Tibial nerve (tissue), 4 donors: ENCODE measurements around the gene ANO6. TPM values are rescaled to one million over a fixed set of nuclear protein-coding genes. Genes with fewer than 3 reads are reported as not detected.

ENCODE experiments used
- DNase-seq, 2 donors: peaks; one replicate each; pipeline ENCODE4 v3.0.0-alpha.2; 2019; ENCODE audit warnings: low spot score in 2 of 2
- H3K27ac ChIP-seq, 4 donors: fragments of 200-600 bp; sonication (generic) in 3 of 4; one replicate each; pipeline ENCODE4 v1.5.1; 2017 to 2019; ENCODE audit warnings: mild to moderate bottlenecking in 1 of 4
- H3K27me3 ChIP-seq, 2 donors: fragments of 200-600 bp; sonication (generic) in 1 of 2; one replicate each; pipeline versions ENCODE4 v1.5.1 to v1.6.0; 2017 to 2019
- H3K36me3 ChIP-seq, 3 donors: fragments of 200-600 bp; sonication (generic); one replicate each; pipeline ENCODE4 v1.5.1; 2018 to 2019
- H3K4me1 ChIP-seq, 4 donors: fragments of 200-600 bp; sonication (generic) in 3 of 4; one replicate each; pipeline ENCODE4 v1.5.1; 2017 to 2019
- H3K4me3 ChIP-seq, 4 donors: fragments of 200-600 bp; sonication (generic) in 3 of 4; one replicate each; pipeline ENCODE4 v1.5.1; 2017 to 2019; ENCODE audit warnings: mild to moderate bottlenecking in 1 of 4, moderate library complexity in 1 of 4
- H3K9me3 ChIP-seq, 4 donors: fragments of 200-600 bp; sonication (generic) in 3 of 4; one replicate each; pipeline ENCODE4 v1.5.1; 2017 to 2019
- EP300 ChIP-seq, 2 donors: sonication (generic); formaldehyde crosslinking; IDR thresholded peaks; one replicate each; pipeline ENCODE4 v1.6.1; 2017; ENCODE audit warnings: antibody characterized with exemption in 2 of 2, mild to moderate bottlenecking in 1 of 2
- POLR2A ChIP-seq, 2 donors: fragments of 450-650 bp; IDR thresholded peaks; one replicate each; pipeline ENCODE4 v1.6.1; 2017; ENCODE audit warnings: antibody characterized with exemption in 2 of 2, mild to moderate bottlenecking in 2 of 2, moderate library complexity in 2 of 2
- WGBS, 2 donors: methylation state at CpG; one replicate each; pipeline ENCODE4 v1.1.5; 2018; 5-methylcytosine and 5-hydroxymethylcytosine counted together
- small RNA-seq: library from RNA; depleted of rRNA; stranded (forward); fragments of <200 nt; gene quantifications from one replicate; pipeline ENCODE3, GENCODE V24; 2016
- total RNA-seq, 4 donors: library from RNA; depleted of rRNA; stranded (reverse); fragments of >200 nt; gene quantifications; one replicate each; pipeline ENCODE4 v1.1.0, GENCODE V29; 2016
- TF ChIP-seq, protein P1 (sequence below), 5 experiments: fragments of 200-600 bp in 3 of 5; fragments of 450-650 bp in 2 of 5; sonication (generic) in 3 of 5; IDR thresholded peaks; one replicate each; pipeline ENCODE4 v1.5.1; 2016 to 2019; ENCODE audit warnings: antibody characterized with exemption in 5 of 5, mild to moderate bottlenecking in 3 of 5, moderate library complexity in 2 of 5

The ANO6 gene
- total RNA-seq, 4 donors from 2014 or later, result 44.1 to 52.2 (median 45.3) TPM

DNA sequence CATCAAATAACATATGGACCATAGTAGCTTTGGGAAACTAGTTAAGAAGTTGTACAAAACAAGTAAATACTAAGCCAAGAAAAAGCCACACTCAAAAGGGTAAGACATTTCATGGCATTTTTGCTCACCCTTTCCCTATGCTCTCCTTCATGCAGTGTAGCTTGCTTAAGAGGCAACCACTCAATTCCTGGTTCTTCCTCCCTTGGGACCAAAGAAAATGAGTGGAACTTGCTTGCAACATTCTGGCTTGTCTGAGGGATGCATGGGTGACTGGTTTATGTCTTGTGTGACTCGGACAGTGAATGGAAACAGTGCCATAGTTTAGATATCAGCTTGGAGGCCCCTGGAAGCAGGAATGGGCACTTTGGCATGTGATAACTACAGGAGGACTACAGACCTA is 261.6 kb downstream of the ANO6 start:
- DNase-seq, result no peak
- no peak overlapping the region for H3K4me3 ChIP-seq
- no peak overlapping the region for H3K27ac ChIP-seq
- H3K27me3 ChIP-seq, result no peaks in the 10 kb centered on the region
- TF ChIP-seq, protein P1, sequence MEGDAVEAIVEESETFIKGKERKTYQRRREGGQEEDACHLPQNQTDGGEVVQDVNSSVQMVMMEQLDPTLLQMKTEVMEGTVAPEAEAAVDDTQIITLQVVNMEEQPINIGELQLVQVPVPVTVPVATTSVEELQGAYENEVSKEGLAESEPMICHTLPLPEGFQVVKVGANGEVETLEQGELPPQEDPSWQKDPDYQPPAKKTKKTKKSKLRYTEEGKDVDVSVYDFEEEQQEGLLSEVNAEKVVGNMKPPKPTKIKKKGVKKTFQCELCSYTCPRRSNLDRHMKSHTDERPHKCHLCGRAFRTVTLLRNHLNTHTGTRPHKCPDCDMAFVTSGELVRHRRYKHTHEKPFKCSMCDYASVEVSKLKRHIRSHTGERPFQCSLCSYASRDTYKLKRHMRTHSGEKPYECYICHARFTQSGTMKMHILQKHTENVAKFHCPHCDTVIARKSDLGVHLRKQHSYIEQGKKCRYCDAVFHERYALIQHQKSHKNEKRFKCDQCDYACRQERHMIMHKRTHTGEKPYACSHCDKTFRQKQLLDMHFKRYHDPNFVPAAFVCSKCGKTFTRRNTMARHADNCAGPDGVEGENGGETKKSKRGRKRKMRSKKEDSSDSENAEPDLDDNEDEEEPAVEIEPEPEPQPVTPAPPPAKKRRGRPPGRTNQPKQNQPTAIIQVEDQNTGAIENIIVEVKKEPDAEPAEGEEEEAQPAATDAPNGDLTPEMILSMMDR (IDR thresholded peaks at IDR 0.05), result no peak
- no peak for TF ChIP-seq POLR2A (IDR thresholded peaks at IDR 0.05)
- no peaks in the 10 kb centered on the region for H3K36me3 ChIP-seq
- 74 to 83% methylated on average over 1 of the region's 1 CpG for WGBS, 2 donors
- no peaks in the 10 kb centered on the region for H3K4me1 ChIP-seq
- peaks cover 0 to 19% (median 0%) of the 10 kb centered on the region in 4 donors for H3K9me3 ChIP-seq

DNA sequence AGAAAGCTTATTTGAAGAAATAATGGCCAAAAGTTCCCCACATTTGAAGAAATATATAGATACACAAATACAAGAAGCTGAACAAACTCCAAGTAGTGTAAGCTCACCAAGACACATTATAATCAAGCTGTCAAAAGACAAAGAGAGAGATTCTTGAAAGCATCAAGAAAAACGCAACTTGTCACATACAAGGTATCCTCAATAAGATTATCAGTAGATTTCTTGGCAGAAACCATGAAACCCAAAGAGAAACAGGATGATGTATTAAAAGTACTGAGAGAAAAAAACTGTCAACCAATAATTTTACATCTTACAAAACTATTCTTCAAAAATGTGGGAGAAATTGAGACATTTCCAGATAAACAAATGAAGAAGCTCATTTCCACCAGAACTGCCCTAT is 263.0 kb downstream of the ANO6 start:
- no peak for TF ChIP-seq EP300 (IDR thresholded peaks at IDR 0.05)
- TF ChIP-seq POLR2A (IDR thresholded peaks at IDR 0.05), result no peak
- TF ChIP-seq, protein P1 (IDR thresholded peaks at IDR 0.05), result no peak
- WGBS, 2 donors, result 91 to 92% methylated on average over 1 of the region's 1 CpG
- Histone ChIP-seq H3K4me3 (no peak overlapping the region), H3K36me3 (no peaks in the 10 kb centered on the region), H3K9me3 (peaks cover 0 to 15% (median 0%) of the 10 kb centered on the region in 4 donors), H3K4me1 (no peaks in the 10 kb centered on the region), H3K27ac (no peak overlapping the region), H3K27me3 (no peaks in the 10 kb centered on the region)
- DNase-seq, result no peak

DNA sequence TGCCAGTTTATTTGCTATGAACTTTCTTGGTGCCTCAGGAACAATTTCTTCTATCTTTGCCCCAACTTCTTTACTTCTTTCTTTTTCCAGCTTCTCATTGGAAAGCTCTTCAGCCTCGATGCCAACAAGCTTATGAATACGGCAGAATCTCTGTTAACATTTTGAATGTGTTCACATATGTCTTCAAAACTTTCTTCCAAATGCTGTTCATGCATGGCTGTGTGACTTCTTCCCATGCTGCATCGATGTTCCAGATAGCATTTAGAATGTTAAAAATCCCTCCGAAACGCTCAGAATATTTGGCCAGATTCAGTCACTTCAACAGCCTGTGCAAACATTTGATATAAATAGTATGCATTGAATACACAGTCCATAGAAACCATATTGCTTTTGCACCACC is 265.9 kb downstream of the ANO6 start:
- no peaks in the 10 kb centered on the region for H3K4me1 ChIP-seq
- DNase-seq, result no peak
- TF ChIP-seq POLR2A (IDR thresholded peaks at IDR 0.05) (no peak), EP300 (IDR thresholded peaks at IDR 0.05) (no peak)
- TF ChIP-seq, protein P1 (IDR thresholded peaks at IDR 0.05), result no peak
- H3K9me3 ChIP-seq, result peaks cover 0 to 14% (median 0%) of the 10 kb centered on the region in 4 donors
- H3K27me3 ChIP-seq, result no peaks in the 10 kb centered on the region
- 63 to 64% methylated on average over 5 of the region's 5 CpGs for WGBS, 2 donors
- no peaks in the 10 kb centered on the region for H3K36me3 ChIP-seq
- H3K4me3 ChIP-seq, result no peak overlapping the region
- H3K27ac ChIP-seq, result no peak overlapping the region

DNA sequence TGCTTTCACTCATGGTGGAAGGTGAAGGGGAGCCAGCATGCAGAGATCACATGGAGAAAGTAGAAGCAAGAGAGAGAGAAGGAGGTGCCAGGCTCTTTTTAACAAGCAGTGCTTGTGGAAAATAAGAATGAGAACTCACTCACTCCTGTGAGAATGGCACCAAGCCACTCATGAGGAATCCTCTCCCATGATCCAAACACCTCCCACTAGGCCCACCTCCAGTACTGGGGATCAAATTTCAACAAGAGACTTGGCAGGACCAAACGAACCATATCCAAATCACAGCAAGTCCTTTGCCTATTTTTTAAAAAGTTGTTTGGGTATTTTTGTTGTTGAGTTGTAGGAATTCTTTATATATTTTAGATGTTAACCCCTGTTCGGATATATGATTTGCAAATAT is 267.7 kb downstream of the ANO6 start:
- Histone ChIP-seq H3K36me3 (no peaks in the 10 kb centered on the region), H3K9me3 (peaks cover 0 to 6% (median 0%) of the 10 kb centered on the region in 4 donors), H3K4me1 (no peaks in the 10 kb centered on the region), H3K27me3 (no peaks in the 10 kb centered on the region), H3K4me3 (no peak overlapping the region), H3K27ac (no peak overlapping the region)
- 56% methylated on average over 2 of the region's 2 CpGs for WGBS, 2 donors
- TF ChIP-seq POLR2A (IDR thresholded peaks at IDR 0.05) (no peak), EP300 (IDR thresholded peaks at IDR 0.05) (peak in 1 of 2 donors; percentile 19)
- TF ChIP-seq, protein P1 (IDR thresholded peaks at IDR 0.05), result no peak
- peak in 1 of 2 donors; percentile 52 for DNase-seq

Small RNA genes within 50 kb of the gene (small RNA-seq; reads per million reads assigned to genes)
- gene AC009248.2, result not detected

Other genes starting within 250 kb of the ANO6 start
- gene DBX2, start 165.0 kb upstream of the ANO6 start, total RNA-seq, result not detected